HUDEP-2 (cell line): ENCODE data around the gene TMEM63A.
"Not testable (repeated sequence)": the region's sequence is repeated elsewhere in the genome, so short reads cannot be mapped to it uniquely, and the experiment has no call there.

Experiments
- DNase-seq, 76 experiments: peaks; one replicate each; lab custom pipeline; 2025; ENCODE audit not compliant: unreplicated experiment in 76 of 76; lab: John Stamatoyannopoulos, UW

The TMEM63A gene

DNA sequence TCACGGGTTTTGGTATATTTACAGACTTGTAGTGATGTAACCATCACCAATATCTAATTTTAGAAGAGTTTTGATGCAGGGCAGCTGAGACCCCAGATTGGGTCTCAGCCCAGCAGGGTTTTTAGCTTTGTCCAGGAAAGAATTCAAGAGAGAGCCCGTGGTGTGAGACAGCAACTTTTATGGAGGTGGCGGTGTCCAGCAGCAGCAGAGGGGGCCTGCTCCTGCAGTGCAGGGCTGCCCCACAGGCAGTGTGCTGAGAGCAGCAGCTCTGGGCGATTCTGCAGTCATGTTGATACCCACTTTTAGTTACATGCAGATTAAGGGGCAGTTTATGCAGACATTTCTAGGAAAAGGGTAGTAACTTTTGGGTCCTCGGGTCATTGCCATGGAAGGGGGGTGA lies 74.0 kb downstream of the TMEM63A start:
- DNase-seq: peak in 12 of 76 experiments; percentile 5 to 52 (median 27)

DNA sequence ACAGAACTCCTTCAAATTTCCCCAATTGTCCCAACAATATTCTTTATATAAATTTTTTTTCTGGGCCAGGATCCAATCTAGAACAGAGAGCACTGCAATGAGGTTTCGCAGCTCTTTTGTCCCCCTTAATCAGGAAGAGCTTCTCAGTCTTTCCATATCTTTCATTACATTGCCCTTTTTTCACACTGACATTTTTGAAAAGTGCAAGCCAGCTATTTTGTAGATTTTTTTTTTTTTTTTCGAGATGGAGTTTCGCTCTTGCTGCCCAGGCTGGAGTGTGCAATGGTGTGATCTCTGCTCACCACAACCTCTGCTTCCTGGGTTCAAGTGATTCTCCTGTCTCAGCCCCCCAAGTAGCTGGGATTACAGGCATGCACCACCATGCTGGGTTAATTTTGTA lies 75.4 kb downstream of the TMEM63A start:
- not testable (repeated sequence) for DNase-seq

DNA sequence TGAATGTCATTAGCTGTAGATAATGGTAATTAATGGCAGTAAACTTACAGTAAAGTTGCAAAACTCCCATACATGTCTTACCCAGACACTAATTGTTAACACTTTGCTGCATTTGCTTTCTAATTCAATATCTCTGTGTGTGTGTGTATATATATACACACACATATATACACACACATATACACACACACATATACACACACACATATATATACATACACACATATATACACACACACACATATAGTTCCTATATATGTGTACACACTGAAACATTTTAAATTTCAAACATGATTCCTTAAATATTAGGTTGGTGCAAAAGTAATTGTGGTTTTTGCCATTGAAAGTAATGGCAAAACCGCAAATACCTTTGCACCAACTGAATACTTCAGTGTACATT lies 75.9 kb downstream of the TMEM63A start:
- no peak for DNase-seq

DNA sequence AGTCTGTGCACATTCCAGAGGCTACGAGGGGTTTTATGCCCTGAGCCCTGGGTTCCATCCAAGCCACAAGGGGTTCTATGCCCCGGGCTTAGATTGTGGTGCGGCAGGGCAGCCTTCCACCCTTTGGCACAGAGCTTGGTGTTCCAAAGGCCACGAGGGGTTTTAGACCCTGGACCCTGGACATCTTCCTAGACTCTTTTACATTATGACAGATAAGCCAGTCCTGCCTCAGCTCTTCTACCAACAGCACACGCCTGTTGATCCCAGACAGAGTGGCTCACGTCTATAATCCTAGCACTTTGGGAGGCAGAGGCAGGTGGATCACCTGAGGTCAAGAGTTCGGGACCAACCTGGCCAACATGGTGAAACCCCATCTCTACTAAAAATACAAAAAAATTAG lies 81.0 kb downstream of the TMEM63A start:
- DNase-seq: not testable (repeated sequence)

DNA sequence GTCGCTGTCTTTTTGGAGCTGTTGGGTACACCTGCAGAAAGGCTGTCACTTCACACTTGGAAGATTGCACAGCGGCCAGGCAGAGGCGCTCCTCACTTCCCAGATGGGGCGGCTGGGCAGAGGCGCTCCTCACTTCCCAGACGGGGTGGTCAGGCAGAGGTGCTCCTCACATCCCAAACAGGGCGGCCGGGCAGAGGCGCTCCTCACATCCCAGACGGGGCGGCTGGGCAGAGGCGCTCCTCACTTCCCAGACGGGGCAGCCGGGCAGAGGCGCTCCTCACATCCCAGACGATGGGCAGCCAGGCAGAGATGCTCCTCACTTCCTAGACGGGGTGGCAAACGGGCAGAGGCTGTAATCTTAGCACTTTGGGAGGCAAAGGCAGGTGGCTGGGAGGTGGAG lies 86.1 kb downstream of the TMEM63A start:
- not testable (repeated sequence) for DNase-seq
